OCI-LY7 (cell line): Measurements from ENCODE around the gene NBPF15.
"Not testable (repeated sequence)": the region's sequence is repeated elsewhere in the genome, so short reads cannot be mapped to it uniquely, and the experiment has no call there.

ENCODE experiments used
- CTCF ChIP-seq: fragments of 200-600 bp; sonication (generic); conservative IDR thresholded peaks from 2 replicates; pipeline ENCODE4 v1.5.1; 2014; ENCODE audit warnings: mild to moderate bottlenecking, antibody characterized with exemption, low read length, moderate library complexity, mixed read lengths
- EZH2phosphoT487 ChIP-seq: fragments of 200-600 bp; sonication (generic); IDR thresholded peaks from 2 replicates; pipeline ENCODE4 v1.6.1; 2018; ENCODE audit warnings: low read depth, borderline replicate concordance, mild to moderate bottlenecking, mixed run types, antibody characterized with exemption, low read length, moderate library complexity, mixed read lengths

- not testable (repeated sequence) for TF ChIP-seq CTCF, EZH2phosphoT487
Measured at GRCh38 chr1:144418891-144419694, 42.4 kb downstream of the NBPF15 start.
